Measurements from ENCODE around the gene NBEA. TPM values are rescaled to one million over a fixed set of nuclear protein-coding genes. Genes with fewer than 3 reads are reported as not detected.

NBEA gene
- total RNA-seq, 1 experiment from 2014 or later, result 4.1 TPM

- Histone ChIP-seq H4K20me1 (ENCODE audit: insufficient read depth) (no peaks in the 10 kb centered on the region), H3K4me3 (replicated peaks in 1 of 2; ENCODE audit: low read depth in 1 of 2, low read length in 2 of 2) (no peak overlapping the region), H3K36me3 (ENCODE audit: control insufficient read depth in 1 of 2, insufficient read depth in 2 of 2, low read length in 2 of 2) (no peaks in the 10 kb centered on the region), H3K9ac (ENCODE audit: low read length) (no peak overlapping the region), H3K27ac (ENCODE audit: low read depth, low read length) (no peak overlapping the region), H3K9me2 (ENCODE audit: insufficient read depth) (no peaks in the 10 kb centered on the region), H2AFZ (ENCODE audit: low read depth, low read length, poor library complexity, severe bottlenecking) (no peak overlapping the region), H3K27me3 (ENCODE audit: insufficient read depth, low read length) (no peaks in the 10 kb centered on the region), H3K4me1 (ENCODE audit: control insufficient read depth in 1 of 2, insufficient read depth in 2 of 2, low read length in 2 of 2) (no peaks in the 10 kb centered on the region), H3K4me2 (ENCODE audit: low read length) (no peak overlapping the region), H3K79me2 (ENCODE audit: insufficient read depth, low read length) (no peaks in the 10 kb centered on the region), H3K9me3 (ENCODE audit: control insufficient read depth in 1 of 2, insufficient read depth in 1 of 2, low read depth in 1 of 2, low read length in 2 of 2) (no peaks in the 10 kb centered on the region)
- POLR2A ChIA-PET, result no interaction called here
- TF ChIP-seq EGR1 (IDR thresholded peaks at IDR 0.05; ENCODE audit: low read depth), result no peak
- no peak for TF ChIP-seq MAX (IDR thresholded peaks at IDR 0.05)
- TF ChIP-seq REST (IDR thresholded peaks at IDR 0.05; ENCODE audit: low read depth), result no peak
- no peak for TF ChIP-seq CEBPB (IDR thresholded peaks at IDR 0.05; ENCODE audit: low read depth)
- no peak for TF ChIP-seq ELF1 (IDR thresholded peaks at IDR 0.05; ENCODE audit: borderline replicate concordance, low read depth)
- no peak for TF ChIP-seq ZFX (IDR thresholded peaks at IDR 0.05)
- TF ChIP-seq SP1 (IDR thresholded peaks at IDR 0.05; ENCODE audit: low read depth), result no peak
- TF ChIP-seq YY1 (IDR thresholded peaks at IDR 0.05; ENCODE audit: extremely low read depth, insufficient replicate concordance, low read depth, low read length), result no peak
- TF ChIP-seq CTCF (IDR thresholded peaks at IDR 0.05 in 2 of 3, conservative IDR thresholded peaks at IDR 0.05 in 1 of 3; ENCODE audit: borderline replicate concordance in 1 of 3, insufficient read depth in 1 of 3, low read depth in 2 of 3, low read length in 2 of 3), result no peak
- TF ChIP-seq POLR2AphosphoS5 (IDR thresholded peaks at IDR 0.05; ENCODE audit: low read depth, low read length), result no peak
- no peak for TF ChIP-seq ATF3 (IDR thresholded peaks at IDR 0.05)
- TF ChIP-seq EZH2 (IDR thresholded peaks at IDR 0.05), result no peak
- no peak for TF ChIP-seq FOSL1 (IDR thresholded peaks at IDR 0.05; ENCODE audit: low read depth)
- BruUV-seq (replicated peaks), result no TSS peak
- CTCF ChIA-PET, result no interaction called here
- intact Hi-C loops (cut with micrococcal nuclease), result no loop called here
- DNase-seq (ENCODE audit: low read depth, low spot score) (no peak), ATAC-seq (no peak)
- RAD21 ChIA-PET (ENCODE audit: low non-redundant PET in 1 of 2, low total read pairs in 2 of 2, uncharacterized antibody in 2 of 2, unreplicated experiment in 2 of 2), result no interaction called here
Measured at GRCh38 chr13:34899888-34900287, 42.2 kb upstream of the NBEA start.
